ENCODE data around the gene METTL17.
"Not testable (repeated sequence)": the region's sequence is repeated elsewhere in the genome, so short reads cannot be mapped to it uniquely, and the experiment has no call there.

Gene METTL17

GRCh38 chr14:20996521-20996920, 6.7 kb downstream of the METTL17 start:
- DNase-seq: no peak

- DNase-seq: no peak
Observed at GRCh38 chr14:20997115-20997514, 7.3 kb downstream of the METTL17 start.

GRCh38 chr14:20997564-20997963, 7.8 kb downstream of the METTL17 start:
- no peak for DNase-seq

GRCh38 chr14:20998139-20998538, 8.4 kb downstream of the METTL17 start:
- DNase-seq: no peak

DNA sequence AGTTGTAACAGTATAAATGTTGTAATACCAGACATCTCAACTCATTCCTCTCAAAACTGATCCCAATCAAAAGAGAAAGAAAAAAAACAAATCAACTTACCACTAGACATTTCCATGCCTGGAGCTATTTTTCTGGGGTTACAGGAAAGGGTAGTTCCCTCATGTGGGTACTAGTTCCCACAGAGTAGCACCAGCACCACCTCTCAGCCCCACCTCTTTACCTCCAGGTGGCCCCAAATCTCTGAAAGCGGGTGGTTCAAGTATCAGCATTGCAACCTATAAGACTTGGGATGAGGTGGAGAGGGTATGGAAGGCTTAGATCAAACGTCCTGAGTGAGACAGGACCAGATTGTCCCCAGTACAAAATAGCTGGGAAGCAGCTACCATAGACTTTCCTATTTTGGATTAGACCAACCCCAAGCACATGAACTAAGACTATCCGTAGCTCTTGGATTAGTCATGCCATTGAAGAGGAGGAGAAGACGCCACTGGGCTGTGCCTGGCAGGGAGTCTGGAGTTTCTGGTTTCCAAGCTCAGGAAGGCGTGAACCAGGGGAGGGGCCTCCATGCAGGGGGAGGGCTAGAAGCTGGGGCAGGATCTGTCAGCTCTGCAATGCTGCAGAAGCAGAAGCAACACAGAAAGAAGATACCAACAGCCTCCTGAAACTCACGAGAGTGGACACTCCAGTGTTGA, 9.0 kb downstream of the METTL17 start, which contains the start of gene SLC39A2:
Gene SLC39A2, plus strand, starts transcription at position 620 of the 693 bp plus-strand sequence. CDS start 154 bp downstream, outside the sequence.
- no peak for DNase-seq

DNA sequence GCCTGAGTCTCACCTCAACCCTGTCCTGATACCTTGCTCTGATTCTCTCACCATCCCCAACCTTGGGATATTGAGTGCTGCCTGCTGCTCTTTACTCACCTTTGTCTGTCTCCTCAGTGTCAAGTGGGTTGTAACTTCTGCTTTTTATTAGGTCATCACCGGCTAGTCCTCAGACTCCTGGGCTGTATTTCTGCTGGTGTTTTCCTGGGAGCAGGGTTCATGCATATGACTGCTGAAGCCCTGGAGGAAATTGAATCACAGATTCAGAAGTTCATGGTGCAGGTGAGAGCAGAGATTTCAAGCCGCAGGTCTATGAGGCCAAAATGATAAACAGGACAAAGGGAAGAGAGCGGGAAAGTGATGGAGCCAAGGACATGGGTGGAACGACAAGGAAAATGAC, 9.8 kb downstream of the METTL17 start:
- DNase-seq: no peak

DNA sequence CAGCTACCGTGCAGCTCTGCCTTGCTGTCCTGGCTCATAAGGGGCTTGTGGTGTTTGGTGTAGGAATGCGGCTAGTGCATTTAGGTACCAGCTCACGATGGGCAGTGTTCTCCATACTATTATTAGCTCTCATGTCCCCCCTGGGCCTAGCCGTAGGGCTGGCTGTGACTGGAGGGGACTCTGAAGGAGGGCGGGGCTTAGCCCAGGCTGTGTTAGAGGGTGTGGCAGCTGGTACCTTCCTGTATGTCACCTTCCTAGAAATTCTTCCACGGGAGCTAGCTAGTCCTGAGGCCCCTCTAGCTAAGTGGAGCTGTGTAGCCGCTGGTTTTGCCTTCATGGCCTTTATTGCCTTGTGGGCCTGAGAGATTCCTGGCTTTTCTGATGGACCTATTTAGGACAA, 11.4 kb downstream of the METTL17 start:
- no peak for DNase-seq

DNA sequence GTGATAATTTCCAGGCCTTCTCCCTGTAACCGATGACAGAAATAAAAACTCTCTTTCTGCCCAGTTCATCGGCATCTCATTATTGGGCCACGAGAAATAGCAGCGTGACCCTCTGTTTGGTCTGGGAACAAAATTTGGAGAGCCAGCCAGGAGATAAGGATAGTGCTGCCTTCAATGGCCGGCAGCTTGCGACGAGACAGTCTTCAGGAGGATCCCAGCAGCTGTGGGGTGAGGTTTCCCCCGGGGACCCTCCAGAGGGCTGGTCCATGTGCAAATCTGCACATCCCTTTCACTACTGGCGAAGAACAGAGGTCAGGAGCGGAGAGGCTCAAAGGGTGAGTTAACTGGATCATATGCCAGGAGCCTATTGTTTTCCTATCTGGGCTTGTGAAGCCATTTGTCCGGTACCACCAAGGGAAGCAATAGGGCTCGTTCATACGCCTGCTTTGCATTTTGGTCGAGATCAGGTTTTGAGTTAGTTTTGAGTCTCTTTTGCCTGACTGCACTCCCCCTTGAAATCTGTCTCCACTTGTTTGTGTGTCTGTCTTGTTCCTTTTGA, 14.1 kb downstream of the METTL17 start:
- DNase-seq: no peak

DNA sequence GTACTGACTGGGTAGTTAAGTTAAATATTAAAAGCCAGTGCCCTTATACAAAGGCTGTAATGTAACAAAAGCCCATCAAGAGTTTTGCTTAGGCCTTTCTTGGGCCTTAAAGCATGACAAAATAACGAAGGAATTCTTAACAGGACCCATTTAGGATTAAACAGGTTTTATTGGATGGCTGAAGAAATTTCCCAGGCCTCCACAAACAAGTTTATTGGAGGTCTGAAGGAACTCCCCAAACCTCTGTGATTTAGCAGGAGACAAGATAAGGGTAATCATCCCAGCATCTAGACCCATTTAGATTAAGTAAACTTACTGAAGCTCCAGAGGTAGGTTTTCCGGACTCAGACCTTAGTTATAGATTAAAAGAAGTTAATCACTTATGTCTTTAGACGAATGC, 19.9 kb downstream of the METTL17 start:
- not testable (repeated sequence) for DNase-seq

GRCh38 chr14:21011136-21011535, 21.4 kb downstream of the METTL17 start:
- DNase-seq: no peak

- DNase-seq: peak; percentile 24 to 96 (median 75)
Observed at GRCh38 chr14:21014761-21015190, 25.0 kb downstream of the METTL17 start.

- peak in 2 of 56 donors; percentile 11 to 20 for DNase-seq
Observed at GRCh38 chr14:21015312-21015711, 25.5 kb downstream of the METTL17 start.

GRCh38 chr14:21016413-21017190, 26.8 kb downstream of the METTL17 start:
- DNase-seq: no peak

DNA sequence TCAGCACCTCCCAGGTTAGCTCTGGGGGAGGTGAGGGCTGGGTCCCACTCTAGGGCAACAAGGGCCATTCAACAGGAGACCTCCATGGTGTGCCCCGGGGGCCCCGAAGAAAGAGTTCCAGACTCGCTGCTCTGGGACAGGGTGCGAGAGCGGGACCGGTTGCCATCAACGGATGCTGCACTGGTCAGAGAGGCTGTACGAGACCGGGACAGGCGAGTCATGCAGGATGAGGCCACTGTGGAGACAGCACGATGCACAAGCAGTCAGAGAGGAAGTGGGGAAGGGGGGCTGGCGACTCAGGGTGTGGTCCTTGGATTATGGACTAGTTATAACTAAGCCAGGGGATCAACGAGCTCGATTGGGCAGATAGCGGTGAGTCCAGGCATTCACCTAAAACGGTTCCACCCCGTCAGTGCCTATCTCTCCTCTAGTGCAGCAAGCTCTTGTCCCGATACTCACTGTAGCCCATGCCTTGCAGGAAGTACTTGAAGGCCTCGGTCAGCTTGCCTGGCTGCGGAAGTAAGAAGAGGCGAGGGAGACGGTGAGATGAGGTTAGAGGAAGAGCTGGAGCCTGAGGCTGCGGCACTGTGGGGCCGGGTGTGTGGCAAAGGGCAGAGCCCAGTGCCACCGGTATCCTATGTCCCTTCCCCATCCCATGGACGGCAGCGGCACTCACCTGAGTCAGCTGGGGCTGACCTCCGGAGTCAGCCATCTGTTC, 27.9 kb downstream of the METTL17 start:
- DNase-seq: peak in 2 of 56 donors; percentile 13 to 19

DNA sequence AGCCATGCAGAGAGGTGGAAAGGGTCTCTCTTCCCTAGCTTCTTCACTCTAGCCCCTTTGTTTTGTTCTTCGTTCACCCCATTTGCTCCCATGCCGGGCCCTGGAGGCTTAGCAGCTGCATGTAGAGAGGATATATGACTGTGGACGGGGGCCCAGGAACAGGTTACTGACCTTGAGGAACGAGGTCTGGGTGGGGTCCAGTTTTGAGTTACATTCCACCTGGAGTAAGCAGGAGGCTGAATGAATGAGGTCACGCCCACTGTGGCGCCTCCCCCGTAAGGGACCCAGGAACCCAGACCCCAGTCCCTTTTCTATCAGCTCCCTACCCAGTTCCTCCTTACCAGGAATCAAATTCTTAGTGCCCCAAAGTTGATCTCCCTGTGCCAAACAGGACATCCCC, 28.5 kb downstream of the METTL17 start:
- DNase-seq: no peak

GRCh38 chr14:21018781-21019180, 29.0 kb downstream of the METTL17 start:
- no peak for DNase-seq

DNA sequence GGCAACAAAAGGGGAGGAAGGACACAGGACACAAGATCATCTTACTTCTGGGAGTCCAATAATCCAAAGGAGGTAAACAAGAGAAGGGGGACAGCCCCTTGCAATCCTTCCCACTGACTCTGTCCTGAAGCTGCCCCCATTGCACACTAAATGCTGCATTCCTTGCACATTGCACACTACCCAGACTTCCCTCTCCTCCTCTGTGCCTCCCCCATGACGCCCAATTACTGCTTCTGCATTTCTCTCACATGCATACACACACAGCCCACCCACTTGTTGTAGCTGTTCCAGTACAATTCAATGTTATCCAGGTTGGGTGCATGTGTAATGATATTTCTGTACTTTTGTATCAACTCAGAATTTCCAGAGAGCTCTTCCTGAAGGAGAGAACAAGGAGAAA, 29.6 kb downstream of the METTL17 start:
- DNase-seq: no peak

GRCh38 chr14:21020977-21021545, 31.3 kb downstream of the METTL17 start:
- no peak for DNase-seq

- no peak for DNase-seq
Observed at GRCh38 chr14:21022686-21023085, 32.9 kb downstream of the METTL17 start.

DNA sequence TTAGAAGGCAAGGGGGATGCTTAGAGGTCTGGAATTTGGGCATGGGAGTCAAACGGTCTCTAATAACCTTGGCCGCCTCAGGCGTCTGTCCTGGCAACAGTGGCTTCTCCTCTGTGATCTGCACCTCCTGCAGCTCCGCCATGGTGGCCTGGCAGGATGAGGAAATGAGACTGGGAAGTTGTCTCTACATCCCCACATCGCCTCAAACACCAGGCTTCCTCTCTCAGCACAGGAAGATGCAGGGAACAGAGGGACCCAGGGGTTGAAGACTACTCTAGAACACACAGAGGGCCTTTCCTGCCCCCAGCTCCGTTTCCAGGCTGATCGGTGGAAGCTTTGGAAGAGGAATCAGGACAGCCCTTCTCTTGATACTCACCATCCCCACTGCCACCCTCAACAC, 33.4 kb downstream of the METTL17 start:
- DNase-seq: peak in 13 of 56 donors; percentile 11 to 49 (median 29)

Data from amygdala (tissue), 56 donors.